HG03520 (cell line): ENCODE data around the gene ST6GALNAC3.
A peak's percentile ranks its signal among the peaks of the same experiment; 100 is the strongest.

Experiments
- ATAC-seq: cut with Tn5 transposase; IDR thresholded peaks from one replicate; pipeline ENCODE4 v1.9.1; 2021; ENCODE audit warnings: mild to moderate bottlenecking, moderate library complexity; ENCODE audit not compliant: unreplicated experiment

The ST6GALNAC3 gene

DNA sequence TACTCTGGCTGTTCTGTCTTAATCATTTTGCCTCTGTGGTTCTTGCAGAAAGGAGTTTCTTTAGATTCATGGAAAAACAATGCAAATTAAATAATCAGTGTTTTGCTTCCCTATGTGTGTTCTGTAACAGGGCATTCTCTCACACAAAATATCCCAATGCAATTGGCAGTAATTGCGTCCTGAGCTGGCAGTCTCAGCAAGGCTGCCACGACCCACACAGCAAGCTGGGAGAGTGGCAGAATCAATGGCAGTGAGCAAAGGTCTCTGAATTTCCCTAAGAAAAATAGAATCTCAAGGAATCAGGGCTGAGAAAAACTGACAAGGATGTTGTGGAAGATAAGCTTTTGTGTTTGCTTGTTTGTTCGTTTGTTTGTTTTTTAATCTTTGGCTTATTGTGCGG, 594.6 kb downstream of the ST6GALNAC3 start:
- ATAC-seq = no peak

DNA sequence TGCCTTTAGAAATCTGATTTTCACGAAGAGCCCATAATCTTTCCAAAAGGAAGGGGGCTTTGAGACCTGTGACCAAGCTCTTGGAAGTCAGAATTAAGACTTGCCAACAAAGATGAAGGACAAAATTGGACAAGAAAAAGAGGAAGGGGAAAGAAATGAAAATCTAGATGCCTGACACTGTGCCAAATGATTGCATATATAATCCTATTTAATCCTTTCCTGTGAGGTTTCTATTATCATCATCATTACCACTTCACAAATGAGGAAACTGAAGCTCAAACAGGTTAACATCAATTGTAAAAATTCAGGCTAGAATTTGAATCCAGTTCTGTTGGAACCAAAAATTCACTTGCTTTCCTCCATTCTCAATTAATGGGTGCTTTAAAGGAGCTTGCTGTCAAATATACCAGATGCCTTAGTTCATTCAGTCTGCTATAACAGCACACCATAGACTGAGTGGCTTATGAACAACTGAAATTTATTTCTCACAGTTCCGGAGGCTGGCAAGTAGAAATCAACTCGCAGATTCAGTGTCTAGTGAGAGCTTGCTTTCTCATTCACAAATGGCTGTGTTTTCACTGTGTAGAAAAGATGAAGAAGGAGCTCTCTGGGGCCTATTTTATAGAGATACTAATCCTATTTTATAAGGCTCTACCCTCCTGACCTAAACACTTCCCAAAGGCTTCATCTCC, 595.2 kb downstream of the ST6GALNAC3 start:
- ATAC-seq = no peak

DNA sequence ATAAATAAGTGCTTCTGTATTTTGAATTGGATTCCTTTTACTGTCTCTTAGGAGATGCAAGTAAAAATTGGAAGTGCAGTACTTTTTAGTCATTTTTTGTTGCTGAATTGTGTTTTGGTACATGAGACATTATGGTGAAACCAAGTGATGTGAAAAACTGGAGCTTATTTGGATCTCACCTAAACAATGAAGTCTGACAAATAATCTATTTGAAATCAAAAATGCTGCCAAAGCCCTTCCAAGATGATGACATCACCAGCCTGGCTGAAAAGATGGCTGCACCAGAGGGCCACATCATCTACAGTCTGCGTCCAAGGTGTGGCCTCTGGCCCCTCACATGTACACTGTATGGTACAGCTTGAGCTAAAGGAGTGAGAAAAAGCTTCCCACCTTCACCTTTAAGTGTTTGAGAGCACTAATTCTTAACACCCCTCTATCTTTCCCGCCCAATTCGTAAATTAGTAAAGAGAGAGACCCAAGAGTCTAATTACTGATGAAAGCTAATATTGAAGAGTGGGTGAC, 600.2 kb downstream of the ST6GALNAC3 start:
- no peak for ATAC-seq

DNA sequence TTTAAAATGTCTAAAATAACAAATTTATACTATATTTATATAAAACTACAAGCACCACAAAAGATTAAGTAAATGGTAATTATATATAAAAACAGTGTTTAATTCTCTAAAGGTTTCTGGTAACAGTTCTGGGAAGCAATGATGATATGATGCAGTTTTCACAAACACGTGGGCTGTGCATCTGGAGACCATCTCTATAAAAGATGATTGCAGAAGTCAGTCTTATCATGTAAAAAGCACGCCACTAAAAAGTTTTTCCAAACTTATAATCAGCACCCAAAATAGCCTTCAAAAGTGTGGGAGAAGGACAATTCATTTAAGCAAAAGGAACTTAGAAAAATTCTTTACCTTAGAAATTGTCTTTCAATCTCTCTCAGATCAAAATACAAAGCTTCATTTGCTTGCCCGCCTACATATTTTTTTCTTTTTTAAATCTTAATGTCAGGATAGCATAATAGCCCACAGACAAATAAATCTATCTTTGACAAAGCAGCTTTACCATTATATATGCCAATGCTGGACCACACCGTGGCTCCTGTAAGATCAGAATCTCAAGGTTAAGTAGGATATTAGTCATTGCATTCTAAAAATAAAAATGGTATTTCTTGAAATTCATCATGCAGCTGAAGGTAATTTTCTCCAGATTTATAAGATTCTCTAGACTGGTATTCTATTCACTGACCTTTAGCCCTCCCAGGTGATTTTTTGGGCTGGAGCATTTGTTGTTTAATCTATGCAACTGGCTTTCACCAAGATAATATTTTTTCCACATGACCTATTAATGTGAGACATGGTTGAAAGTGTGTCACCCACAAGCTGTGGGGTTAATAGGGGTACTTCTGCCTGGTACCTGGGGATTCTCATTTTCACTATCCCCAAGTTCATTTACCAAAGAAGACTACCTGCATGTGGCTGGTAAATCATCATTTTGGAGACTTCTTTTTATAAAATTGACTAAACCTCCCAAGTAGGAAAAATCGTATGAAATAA, 603.2 kb downstream of the ST6GALNAC3 start:
- ATAC-seq = peak; percentile 66

DNA sequence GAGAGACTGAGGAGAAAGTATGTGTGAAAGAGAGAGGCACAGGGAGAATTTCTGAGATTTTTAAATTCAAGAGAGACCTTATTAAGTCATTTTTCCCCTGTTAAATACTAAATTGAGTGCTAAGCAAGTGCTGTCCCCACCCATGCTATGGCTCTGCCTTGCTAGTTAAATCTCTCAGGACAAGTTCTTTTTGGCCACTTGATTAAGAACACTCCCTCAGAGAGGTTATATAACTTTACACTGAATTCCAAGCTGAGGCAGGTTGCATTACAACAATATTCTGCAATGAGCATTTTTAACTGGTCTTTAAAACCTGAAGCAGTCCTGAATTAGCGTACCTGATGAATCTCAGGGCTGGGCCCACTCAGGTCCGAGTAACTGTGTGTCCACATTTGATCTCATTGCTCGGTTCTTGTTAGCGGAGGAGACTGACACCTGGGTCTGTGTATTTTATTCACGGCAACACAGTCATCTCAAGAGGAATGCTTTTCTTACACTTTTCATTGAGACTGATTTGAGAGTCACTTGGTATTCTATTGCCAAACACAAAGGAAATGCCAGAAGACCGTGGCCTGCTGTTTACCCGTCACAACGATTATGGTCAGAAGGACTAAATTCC, 605.1 kb downstream of the ST6GALNAC3 start:
- no peak for ATAC-seq

DNA sequence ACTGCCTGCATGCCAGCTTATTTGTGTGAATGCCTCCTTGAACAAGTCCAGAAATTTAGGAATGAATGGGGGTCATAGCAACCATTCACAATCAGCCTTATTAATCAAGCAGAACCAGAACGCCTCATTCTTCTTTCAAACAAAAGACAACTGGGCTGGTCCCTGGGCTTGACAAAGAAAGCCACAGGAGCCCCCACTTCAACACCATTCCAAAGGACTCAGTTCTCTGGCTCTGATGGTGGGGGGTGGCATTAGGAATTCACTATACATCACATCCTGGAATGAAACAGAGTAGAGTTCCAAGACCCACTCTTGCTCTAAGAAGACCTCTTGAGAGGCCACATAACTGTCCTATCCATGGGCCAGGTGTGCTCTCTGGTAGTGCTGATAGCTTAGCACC, 606.1 kb downstream of the ST6GALNAC3 start:
- ATAC-seq = no peak

DNA sequence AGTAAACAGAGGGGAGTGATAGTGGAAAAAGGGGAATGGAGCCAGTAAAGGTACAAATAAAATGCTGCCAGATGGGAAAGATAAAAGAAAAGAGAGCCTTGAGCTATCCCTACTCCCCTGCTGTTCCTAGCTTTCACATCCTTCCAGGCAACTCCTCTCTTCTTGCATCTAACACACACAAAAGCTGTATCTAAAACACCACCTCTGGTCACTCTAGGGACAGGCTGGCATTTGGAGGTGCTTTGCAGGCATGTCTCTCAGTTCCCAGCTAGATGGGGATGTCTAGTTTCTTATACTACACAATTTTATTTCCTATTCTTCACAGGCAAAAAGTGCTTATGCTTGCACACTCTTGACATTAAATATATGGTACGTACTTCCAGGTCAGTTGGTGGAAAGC, 607.6 kb downstream of the ST6GALNAC3 start:
- no peak for ATAC-seq
